DMS53 (cell line): Measurements from ENCODE around the gene HNRNPR.
"Not testable (repeated sequence)": the region's sequence is repeated elsewhere in the genome, so short reads cannot be mapped to it uniquely, and the experiment has no call there.

Source experiments
- DNase-seq: peaks from one replicate; lab custom pipeline; 2025; lab: John Stamatoyannopoulos, UW

HNRNPR gene

DNA sequence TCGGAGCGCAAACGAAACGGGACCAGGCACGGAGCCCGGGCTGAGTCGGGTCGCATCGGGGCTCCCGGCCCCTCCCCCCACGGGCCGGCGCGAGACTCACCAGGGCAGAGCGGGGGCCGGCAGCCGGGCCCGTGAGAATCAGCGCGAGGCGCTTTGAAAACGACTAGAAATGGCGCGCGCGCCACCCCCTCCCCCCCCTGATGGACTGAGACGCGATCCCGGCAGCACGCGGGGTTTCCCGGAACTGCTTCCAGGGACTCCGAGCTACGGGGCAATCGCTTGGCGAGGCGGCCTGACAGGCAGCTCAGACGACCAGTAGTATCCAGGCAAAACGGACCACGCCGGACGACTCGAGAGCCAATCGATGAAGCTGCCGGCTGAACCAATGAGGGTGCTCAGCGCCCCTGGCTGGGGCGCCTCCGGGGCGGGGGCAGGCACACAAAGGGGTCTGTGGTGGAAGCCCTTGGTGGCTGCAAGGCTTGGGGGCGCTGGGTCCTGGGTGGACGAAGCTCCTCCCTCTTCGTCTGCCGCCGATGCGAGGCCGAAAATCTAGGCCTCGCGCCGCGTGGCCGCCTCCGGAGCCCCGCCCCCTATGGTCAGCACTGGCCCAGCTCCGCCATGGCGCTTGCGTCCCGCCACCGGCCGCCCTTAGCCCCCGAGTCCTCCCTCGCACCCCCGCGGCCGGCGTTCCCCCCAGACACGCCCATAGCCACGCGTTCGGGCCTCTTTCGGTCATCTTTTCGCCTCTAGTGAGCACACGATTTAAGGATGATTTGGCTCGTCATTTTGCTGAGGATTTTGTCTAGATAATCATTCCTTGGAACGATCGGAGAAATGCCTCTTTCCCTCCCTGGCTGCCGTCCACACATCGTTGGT, at the start of gene HNRNPR:
Gene HNRNPR, minus strand, starts transcription at position 174 of the 876 bp plus-strand sequence. CDS start 3,276 bp downstream, outside the sequence.
- DNase-seq, result peak; percentile 100

DNA sequence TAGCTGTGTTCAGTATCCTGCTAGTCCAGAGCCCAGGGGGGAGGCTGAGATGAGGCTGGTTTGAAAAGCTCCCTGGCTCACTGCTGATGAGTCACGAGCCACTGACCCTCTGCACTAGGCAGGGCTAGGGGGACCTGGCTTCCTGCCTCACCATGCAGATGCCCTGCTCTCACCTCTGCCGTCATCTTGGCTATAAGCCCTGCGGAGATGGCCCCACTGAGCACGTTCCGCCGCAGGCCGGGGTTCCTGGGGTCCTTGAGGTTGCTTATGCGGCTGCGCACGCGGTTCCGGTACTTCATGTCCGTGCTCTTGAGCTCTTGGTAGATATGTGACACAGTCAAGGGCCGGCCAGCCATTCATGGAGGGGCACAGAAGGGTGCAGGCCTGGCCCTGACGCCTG, 49.6 kb upstream of the HNRNPR start:
- no peak for DNase-seq

DNA sequence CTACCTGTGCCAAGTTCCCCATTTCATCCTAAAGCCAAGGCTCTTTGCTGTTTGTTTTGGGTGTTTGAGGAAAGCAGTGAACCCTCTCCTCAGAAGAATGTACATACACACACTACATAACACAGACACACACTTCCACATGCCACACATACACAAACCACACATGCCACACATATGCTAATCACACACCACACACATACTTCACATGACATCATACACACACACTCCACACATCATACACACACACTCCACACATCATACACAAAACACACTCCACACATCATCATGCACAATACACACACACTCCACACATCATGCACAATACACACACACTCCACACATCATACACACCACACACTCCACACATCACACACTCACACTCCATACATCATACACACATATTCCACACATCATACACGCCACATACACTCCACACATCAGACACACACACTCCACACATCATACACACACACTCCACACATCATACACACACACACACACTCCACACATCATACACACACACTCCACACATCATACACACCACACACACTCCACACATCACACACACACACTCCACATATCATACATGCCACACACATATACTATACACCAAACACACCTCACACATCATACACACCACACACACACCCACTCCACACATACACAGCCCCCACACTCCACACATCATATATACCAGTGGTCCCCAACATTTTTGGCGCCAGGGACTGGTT, 48.2 kb upstream of the HNRNPR start:
- peak; percentile 24 for DNase-seq

DNA sequence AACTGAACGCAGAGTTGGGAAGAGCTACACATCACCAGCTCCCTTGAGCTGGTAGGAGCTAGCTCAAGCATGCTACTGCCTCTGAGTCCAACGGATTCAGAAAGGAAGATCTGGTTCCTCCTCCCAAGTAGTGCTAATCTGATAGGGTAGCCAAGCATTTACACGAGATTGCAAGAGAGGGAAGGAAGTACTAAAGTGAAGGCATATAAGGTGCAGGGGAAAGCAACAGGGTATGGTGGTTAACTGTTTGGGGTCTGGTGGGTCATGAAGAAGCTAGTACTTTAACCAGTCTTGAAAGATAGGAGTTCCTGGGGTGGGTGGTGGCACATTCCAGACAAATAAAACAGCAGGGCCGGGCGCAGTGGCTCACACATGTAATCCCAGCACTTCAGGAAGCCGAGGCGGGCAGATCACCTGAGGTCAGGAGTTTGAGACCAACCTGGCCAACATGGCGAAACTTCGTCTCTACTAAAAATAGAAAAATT, 45.8 kb upstream of the HNRNPR start:
- no peak for DNase-seq

DNA sequence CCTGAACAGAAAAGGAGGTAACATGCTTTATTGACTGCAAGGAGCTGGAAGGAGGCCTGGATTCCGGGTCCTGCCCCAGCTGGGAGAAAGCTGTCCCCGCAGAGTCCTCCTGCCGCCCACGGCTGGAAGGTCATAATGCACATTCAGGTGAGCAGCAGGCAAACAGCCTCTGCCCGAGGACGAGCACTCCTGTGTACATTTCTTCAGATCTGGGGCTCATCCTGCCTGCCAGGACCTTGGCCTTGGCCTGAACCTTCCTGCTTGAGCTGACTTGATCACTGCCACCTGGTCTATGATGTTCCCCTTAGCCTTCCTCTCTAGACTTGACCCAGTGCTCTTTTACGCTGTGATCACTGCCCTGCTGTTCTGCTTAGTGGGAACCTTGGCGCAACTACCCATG, 43.4 kb upstream of the HNRNPR start:
- DNase-seq, result no peak

DNA sequence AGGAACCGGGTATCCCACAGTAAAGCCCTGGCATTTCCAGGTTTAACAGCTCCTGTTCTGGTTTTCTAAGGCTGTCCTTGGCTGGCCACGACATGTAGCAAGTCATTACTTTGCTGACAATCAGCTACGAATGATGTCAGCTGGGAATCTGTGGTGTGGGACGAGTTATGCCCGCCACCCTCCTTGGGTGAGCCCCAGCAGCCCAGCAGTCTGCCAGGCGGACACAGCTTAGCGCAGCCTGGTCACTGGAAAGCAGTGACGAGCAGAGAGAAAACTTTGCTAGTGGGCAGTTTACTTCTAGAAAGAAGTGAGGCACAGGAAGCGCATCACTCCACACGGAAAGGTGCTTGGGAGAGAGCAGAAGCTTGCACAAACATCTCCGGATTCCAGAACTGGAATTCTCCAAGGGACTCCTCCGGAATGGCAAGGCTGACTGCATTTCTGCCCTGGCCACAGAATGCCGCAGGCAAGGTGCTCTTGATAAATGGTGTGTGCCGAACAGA, 41.1 kb upstream of the HNRNPR start:
- DNase-seq, result no peak

DNA sequence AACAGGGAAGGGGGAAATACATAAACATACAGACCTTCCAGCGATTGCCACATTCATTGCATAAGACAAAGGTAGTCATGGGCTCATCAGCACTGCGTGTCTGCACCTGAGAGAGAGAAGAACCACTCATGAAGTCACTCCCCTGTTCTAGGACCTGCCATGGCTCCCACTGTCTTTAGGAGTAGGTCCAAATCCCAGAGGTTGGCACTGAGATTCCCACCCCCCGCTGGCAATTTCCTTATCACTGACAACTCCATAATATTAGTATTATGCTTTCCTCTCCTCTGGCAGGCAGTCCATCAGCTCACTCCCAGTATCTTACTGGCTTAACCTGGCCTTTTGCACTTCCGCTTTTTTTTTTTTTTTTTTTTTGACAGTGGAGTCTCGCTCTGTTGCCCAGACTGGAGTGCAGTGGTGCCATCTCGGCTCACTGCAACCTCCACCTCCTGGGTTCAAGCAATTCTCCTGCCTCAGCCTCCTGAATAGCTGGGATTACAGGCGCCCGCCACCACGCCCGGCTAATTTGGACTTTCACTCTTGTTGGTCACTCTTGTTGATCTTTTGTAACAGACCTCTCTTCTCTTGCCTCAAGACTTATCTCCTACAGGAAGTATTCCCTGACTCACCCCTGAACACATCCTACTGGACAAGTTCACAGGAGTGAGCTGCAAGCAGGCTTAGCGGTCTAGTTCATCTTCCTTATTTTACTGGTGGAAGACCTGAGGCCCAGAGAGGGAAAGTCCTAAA, 40.4 kb upstream of the HNRNPR start:
- peak; percentile 22 for DNase-seq

DNA sequence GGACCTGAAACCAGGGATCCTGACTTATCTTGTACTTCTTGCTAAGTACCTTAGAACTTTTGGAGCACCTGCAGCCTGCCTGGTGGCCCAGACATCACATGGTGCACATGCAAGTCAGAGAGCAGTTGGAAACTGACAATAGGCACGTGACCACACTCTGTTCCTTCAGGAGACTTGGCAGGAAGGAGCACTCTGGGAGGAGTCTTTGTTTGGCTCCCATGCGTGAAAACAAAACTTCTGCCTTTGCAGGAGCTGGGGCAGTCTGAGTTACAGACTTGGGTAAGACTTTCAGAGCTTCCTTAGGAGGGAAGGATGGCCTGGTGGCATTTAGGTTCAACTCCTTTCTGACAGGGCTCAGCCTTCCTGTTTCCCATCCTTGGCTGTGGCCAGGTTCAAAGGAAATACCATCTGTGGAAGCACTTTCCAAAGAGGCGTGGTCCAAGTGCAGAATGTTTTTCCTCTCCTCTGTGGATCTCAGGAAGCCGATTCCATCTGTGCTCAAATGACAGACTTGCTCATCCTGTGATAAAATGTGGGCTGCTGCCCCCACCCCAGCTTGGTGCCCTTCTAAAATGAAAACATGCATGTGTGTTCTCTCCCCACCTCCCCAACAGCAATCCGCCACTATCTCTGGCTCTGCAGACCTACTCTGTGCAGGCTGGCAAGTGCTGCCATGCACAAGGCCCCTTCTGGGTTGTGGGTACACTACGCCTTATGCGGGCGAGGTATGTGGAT, 39.7 kb upstream of the HNRNPR start:
- no peak for DNase-seq

DNA sequence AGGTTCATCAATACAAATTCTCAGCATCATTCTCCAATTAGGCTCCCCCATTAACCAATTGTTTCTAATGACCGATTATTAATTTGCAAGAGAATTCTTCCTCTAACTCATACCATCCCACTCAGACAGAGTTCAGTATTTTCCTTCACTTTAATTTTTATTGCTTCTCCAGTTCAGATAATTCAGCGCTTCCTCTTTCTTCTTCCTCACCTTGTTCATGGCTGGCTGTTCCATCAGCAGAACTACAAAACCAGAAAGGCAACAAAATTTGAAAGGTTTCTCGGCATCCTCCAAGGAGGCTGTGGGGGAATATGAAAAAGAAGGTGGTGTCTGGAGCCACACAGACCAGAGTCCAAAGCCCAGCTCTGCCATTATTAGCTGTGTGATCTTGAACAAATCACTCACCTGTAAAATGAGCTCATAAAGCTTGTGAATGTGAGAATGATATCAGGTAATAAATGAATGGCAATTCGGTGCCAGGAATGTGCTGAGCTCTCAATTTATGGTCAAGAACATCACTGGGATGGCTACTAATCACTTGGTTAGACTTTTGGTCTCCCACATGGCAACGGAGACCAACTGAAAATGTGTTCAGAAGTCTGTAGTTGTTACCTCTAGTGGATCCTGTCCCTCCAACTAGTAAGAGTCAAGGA, 37.3 kb upstream of the HNRNPR start:
- DNase-seq, result no peak

DNA sequence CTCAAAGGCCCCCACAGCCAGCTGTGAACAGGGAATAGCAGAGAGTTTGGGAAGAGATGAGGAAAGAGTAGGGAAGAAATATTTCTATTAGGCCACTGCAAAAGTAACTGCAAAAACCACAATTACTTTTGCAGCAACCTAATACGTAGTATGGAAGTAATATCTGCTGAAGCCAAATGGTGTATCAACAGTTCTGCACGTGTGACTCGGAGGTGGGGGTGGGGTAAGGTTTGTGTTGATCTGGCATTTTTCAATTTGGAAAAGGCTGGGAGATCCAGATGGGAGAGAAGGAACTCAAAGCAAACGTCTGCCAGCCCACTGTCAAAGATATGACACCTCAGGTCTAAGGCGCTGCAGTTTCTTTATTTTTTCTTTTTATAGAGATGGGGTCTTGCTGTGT, 36.6 kb upstream of the HNRNPR start:
- no peak for DNase-seq

DNA sequence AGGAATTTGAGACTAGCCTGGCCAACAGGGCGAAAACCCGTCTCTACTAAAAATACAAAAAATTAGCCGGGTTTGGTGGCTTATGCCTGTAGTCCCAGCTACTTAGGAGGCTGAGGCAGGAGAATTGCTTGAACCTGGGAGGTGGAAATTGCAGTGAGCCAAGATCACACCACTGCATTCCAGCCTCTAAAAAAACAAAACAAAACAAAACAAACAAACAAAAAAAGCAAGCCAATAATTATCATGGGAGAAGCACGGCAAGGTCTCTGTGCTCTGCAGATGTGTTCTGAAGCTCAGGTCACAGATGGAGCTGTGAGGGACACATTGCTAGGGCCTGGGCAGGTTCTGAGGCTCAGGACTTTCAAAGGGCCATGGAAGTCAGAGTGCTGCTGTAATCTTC, 36.2 kb upstream of the HNRNPR start:
- not testable (repeated sequence) for DNase-seq

DNA sequence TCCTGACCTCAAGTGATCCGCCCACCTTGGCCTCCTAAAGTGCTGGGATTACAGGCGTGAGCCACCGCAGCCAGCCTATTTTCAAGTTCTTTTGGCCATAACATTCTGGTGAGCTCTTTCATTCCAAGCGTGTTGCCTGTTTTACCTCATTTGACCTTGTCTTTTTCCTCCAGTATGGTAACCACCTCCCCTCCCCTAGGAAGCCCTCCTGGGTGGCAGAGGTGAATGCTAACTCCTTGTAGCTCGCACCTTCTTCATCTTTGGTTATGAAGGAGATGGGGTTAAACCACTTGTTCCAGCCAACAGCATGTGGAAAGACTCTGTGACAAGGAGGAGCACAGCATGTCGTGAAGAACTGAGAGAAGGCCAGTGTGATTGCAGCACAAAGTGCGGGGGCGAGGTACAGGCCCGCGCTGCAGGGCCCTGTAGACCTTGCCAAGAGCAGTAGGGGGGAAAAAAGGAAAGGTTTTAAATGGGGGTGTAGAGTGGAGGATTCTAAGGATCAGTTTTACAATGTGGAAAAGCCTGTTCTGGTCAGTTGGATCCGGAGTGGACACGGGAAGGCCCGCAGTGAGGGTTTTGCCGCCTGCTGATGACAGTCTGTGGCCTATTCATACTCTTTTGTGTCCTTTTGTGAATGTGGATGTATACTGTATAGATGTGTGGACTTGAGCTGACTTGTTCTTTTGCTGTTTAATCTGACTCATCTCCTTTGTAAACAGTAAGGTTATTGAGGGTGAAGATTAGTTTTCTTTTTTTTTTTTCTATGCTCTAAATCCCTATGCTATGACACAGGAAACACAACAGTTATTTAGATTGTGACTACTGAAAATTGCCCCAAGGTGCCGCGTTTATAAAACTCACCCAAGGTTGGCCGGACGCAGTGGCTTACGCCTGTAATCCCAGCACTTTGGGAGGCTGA, 33.1 kb upstream of the HNRNPR start:
- DNase-seq, result peak; percentile 96

DNA sequence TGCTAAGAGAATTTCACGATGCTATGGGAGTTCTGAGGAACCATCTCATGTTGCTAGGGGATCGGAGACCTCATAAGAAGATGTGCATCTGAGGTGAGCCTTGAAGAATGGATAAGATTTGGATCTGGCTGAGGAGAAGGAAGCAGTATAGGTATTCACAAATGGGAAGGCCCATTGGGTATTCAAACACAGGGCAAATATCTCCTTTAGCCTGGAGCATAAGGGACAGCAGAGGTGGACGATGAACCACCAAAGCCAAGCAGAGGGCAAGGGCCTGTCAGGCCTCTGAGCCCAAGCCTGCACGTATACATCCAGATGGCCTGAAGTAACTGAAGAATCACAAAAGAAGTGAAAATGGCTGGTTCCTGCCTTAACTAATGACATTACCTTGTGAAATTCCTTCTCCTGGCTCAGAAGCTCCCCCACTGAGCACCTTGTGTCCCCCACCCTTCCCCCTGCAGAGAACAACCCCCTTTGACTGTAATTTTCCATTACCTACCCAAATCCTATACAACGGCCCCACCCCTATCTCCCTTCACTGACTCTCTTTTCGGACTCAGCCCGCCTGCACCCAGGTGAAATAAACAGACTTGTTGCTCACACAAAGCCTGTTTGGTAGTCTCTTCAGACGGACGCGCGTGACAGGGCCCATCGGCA, 30.1 kb upstream of the HNRNPR start:
- DNase-seq, result not testable (repeated sequence)

DNA sequence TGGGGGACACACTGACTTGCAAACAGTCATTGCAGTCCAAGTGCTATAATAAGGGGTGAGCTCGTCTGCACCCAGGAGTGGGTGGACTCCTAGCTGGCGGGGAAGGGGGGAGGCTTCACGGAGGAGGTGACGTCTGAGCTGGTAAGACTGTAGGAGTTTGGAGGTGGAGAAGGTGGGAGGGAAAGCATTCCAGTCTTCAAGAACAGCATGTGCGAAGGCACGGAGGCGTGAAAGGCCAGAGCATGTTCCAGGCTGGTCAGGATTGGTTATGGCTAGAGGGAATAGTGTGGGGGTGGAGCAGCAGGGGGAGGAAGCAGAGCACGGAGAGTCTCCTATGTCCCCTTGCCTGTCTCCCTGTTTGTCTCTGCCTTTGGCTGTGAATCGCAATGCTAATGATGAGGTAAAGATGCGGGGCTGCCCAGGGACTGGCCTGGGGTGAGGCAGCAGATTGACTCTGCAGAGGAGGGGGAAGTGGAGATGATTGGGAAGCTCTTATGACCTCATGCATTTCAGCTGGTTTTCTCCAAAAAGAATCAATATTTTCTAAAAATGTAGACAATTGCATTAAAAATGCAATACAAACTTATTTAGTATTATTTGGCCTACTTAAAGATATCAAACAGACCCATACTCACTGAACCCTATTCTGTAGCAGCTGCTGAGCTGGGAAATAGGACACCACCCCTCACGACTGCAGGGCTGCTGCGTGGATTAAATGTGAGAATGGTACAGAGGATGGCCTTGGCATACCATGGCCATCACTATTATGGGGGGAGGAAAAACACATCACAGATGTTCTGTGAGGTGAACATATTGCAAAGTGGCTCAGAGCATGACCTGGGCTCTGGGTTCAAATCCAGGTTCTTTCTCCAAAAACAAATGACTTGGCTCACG, 28.1 kb upstream of the HNRNPR start:
- DNase-seq, result no peak

DNA sequence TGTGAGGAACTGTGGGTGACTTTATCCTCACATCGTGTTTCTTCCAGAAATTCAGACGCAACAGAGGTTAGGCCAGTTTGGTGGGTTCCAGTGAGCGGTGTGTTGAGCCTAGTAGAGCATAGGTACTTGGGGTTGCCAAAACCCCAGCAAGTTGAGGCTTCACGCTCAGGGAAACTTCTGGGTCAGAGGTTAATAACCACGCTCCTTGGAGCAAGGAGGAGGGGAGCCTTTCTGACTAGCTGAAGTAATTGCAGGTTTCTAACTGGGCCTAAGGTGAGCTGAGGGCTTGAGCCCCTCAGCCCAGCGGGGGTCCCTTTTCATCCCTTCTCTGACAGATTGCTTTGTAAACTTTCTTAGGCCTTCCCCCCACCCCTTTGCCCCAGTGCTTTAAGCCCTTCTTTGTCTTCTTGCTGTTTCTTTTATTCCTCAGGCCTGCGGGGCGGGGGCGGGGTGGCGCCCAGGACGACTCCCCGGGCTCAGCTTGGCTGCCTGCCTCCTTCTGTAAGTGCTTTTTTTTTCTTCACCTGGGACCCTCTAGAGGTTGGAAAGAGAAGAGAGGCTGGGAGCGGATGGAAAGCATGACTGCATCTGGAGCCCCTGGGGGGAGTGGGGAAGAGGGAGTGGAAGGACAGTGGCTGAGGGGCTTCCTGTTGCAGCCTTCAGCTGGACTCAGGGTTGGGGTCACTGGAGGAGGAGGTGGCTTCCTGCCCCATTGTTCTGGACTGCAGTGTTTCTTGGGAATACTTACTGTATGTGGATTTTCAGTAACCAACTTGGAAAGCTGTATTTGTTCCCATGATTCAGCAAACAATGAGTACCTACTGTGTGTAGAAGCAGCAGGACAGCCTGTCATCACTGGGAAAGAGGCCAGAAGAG, 26.9 kb upstream of the HNRNPR start:
- DNase-seq, result no peak

DNA sequence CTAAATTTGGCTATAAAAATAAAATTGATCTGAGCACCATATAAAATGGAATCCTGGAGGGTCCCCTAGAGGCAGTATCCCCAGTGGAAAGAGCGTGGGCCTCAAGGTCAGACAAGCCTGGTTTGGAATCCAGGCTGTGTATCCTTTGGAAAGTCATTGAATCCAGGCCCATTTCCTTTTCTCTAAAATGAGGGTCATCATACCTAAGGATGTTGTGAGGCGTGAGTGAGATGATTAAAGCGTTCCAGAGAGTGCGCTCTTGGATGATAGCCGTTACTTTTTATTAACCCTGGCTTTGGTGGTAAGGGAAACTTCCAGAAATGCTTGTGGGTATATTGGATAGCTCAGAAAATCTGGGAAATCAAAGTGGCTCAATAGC, 26.2 kb upstream of the HNRNPR start:
- no peak for DNase-seq

DNA sequence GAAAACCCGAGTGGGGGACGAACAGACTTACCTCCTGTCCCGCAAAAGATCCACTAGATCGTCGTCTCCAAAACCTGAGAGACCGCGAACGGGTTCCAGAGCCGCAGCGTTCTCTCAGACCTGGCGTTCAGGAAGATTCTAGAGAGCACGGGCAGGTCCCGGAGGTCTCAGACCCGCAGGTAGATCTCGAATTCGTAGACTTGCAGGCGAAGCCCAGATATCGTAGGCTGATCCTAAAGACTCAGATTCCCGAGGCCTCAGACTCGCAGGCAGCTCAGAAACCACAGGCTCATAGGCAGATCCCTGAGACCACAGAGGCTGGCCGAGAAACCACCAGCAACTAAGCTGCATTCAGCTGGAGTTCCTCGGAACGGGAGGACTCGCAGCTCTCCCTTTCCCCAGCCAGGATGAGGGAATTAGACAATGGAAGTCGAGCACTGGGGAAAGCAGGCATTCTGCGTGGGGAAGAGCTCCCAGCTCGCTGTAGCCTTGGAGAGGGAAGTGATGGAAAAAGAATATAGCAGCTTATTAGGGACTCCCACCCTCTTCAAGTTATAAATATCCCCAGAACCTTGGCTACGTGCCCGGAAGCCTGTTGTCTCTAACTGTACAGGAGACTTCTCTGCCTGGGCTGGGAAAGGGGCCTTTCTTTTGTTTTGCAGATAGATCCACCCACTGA, 25.4 kb upstream of the HNRNPR start, which contains the start of gene ZNF436:
Gene ZNF436, minus strand, starts transcription at position 502 of the 679 bp plus-strand sequence. CDS start 1,831 bp downstream, outside the sequence.
- peak; percentile 83 for DNase-seq
